HepG2 (cell line): Measurements from ENCODE around the gene NRSN2. TPM values are rescaled to one million over a fixed set of nuclear protein-coding genes. Genes with fewer than 3 reads are reported as not detected.

Experiments
- AGO2 ChIP-seq: fragments of 200-400 bp; formaldehyde crosslinking; optimal IDR thresholded peaks from 2 replicates; pipeline ENCODE3; 2017; ENCODE audit warnings: mild to moderate bottlenecking, low read depth, low read length, moderate library complexity
- BCL3 ChIP-seq: sonication (generic); formaldehyde crosslinking; IDR thresholded peaks from 2 replicates; pipeline ENCODE4 v1.5.1; 2020; ENCODE audit warnings: mild to moderate bottlenecking, missing genetic modification reagents, moderate library complexity
- BCLAF1 ChIP-seq: fragments of 450-650 bp; IDR thresholded peaks from 2 replicates; pipeline ENCODE4 v1.6.1; 2017; ENCODE audit warnings: mild to moderate bottlenecking
- BRF2 ChIP-seq: sonication (generic); formaldehyde crosslinking; IDR thresholded peaks from 2 replicates; pipeline ENCODE4 v1.8.1; 2022; ENCODE audit warnings: mild to moderate bottlenecking, missing genetic modification reagents
- HMGXB4 ChIP-seq, 2 experiments: sonication (generic) in 1 of 2; formaldehyde crosslinking in 1 of 2; IDR thresholded peaks; 2 replicates each; pipeline versions ENCODE4 v1.4.0 to v1.6.1; 2018 to 2020; ENCODE audit warnings: missing genetic modification reagents in 2 of 2, borderline replicate concordance in 1 of 2, low read depth in 1 of 2, mild to moderate bottlenecking in 1 of 2, missing biosample characterization in 1 of 2
- JDP2 ChIP-seq: sonication (generic); formaldehyde crosslinking; IDR thresholded peaks from 2 replicates; pipeline ENCODE4 v1.8.1; 2022; ENCODE audit warnings: missing genetic modification reagents, borderline replicate concordance
- MEIS1 ChIP-seq: sonication (generic); formaldehyde crosslinking; IDR thresholded peaks from 2 replicates; pipeline ENCODE4 v1.9.0; 2021; ENCODE audit warnings: mild to moderate bottlenecking, missing genetic modification reagents, moderate library complexity, borderline replicate concordance
- NFATC3 ChIP-seq: sonication (generic); formaldehyde crosslinking; IDR thresholded peaks from 2 replicates; pipeline ENCODE4 v1.5.1; 2020; ENCODE audit warnings: mild to moderate bottlenecking, missing genetic modification reagents
- NRL ChIP-seq: sonication (generic); formaldehyde crosslinking; IDR thresholded peaks from 2 replicates; pipeline ENCODE4 v1.5.0; 2020; ENCODE audit warnings: missing genetic modification reagents, mild to moderate bottlenecking, moderate library complexity, borderline replicate concordance
- PTBP1 ChIP-seq: fragments of 200-400 bp; formaldehyde crosslinking; IDR thresholded peaks from 2 replicates; pipeline ENCODE4 v1.6.1; 2018; ENCODE audit warnings: low read length, low read depth; ENCODE audit not compliant: poor library complexity, severe bottlenecking
- RARG ChIP-seq: sonication (generic); formaldehyde crosslinking; IDR thresholded peaks from 2 replicates; pipeline ENCODE4 v1.4.0; 2020; ENCODE audit warnings: low read depth, mild to moderate bottlenecking, missing genetic modification reagents
- SATB2 ChIP-seq: sonication (generic); formaldehyde crosslinking; IDR thresholded peaks from 2 replicates; pipeline ENCODE4 v1.5.0; 2020; ENCODE audit warnings: missing genetic modification reagents
- SIX4 ChIP-seq: sonication (generic); formaldehyde crosslinking; IDR thresholded peaks from 2 replicates; pipeline ENCODE4 v1.4.0; 2020; ENCODE audit warnings: missing genetic modification reagents
- TERF1 ChIP-seq: sonication (generic); formaldehyde crosslinking; IDR thresholded peaks from 2 replicates; pipeline ENCODE4 v1.8.0; 2022; ENCODE audit warnings: mild to moderate bottlenecking, missing genetic modification reagents, moderate library complexity
- ZBTB26 ChIP-seq: IDR thresholded peaks from 2 replicates; pipeline ENCODE4 v1.6.1; 2016; ENCODE audit warnings: missing compliant biosample characterization, missing genetic modification reagents, borderline replicate concordance
- ZNF234 ChIP-seq: sonication (generic); formaldehyde crosslinking; conservative IDR thresholded peaks from 2 replicates; pipeline ENCODE4 v1.5.1; 2020; ENCODE audit warnings: mild to moderate bottlenecking, missing genetic modification reagents
- ZNF34 ChIP-seq: sonication (generic); formaldehyde crosslinking; IDR thresholded peaks from 2 replicates; pipeline ENCODE4 v1.4.0; 2020; ENCODE audit warnings: mild to moderate bottlenecking, missing genetic modification reagents, borderline replicate concordance
- ZNF615 ChIP-seq: sonication (generic); formaldehyde crosslinking; IDR thresholded peaks from 2 replicates; pipeline ENCODE4 v1.5.0; 2020; ENCODE audit warnings: mild to moderate bottlenecking, missing genetic modification reagents, borderline replicate concordance
- ZNF773 ChIP-seq: sonication (generic); formaldehyde crosslinking; IDR thresholded peaks from 2 replicates; pipeline ENCODE4 v1.4.0; 2020; ENCODE audit warnings: missing genetic modification reagents, borderline replicate concordance
- polyA plus RNA-seq, 8 experiments: library from polyadenylated mRNA; depleted of rRNA in 3 of 8; stranded (reverse) in 7 of 8; unstranded in 1 of 8; fragments of >200 nt; fragmentation: Illumina TruSeq in 4 of 8; extraction: Trizol in 4 of 8; gene quantifications; 2 replicates each; pipeline versions ENCODE4 v1.2.1 to v1.2.3, GENCODE V29; 2011 to 2016; ENCODE audit warnings: low read depth in 4 of 8, missing spikeins in 1 of 8, mixed read lengths in 1 of 8; ENCODE audit not compliant: insufficient read depth in 1 of 8
- total RNA-seq, 5 experiments: library from RNA; depleted of rRNA; stranded (reverse); fragments of >200 nt; fragmentation: Illumina TruSeq; extraction: Trizol; gene quantifications; 2 replicates each; pipeline ENCODE4 v1.2.3, GENCODE V29; 2016; ENCODE audit warnings: low read depth in 1 of 5

NRSN2 gene
- total and polyA plus RNA-seq, 2 of the 13 experiments (the other 11 are each of a cell fraction or from before 2014, with no cell fraction given) = 32.3 to 49.4 TPM

- no peak for TF ChIP-seq BCL3 (CRISPR knock-in tag)
- TF ChIP-seq SATB2 (CRISPR knock-in tag) = no peak
- TF ChIP-seq HMGXB4 (CRISPR knock-in tag; IDR thresholded peaks at IDR 0.05; ENCODE audit: borderline replicate concordance in 1 of 2, low read depth in 1 of 2) = peak; percentile 22 to 48; a peak in 3 of 4 replicates
- peak; percentile 21; the same call in 1 of the 2 replicates for TF ChIP-seq MEIS1 (CRISPR knock-in tag)
- TF ChIP-seq PTBP1 = no peak
- no peak for TF ChIP-seq SIX4 (CRISPR knock-in tag)
- TF ChIP-seq NRL (CRISPR knock-in tag) = no peak
- TF ChIP-seq NFATC3 (CRISPR knock-in tag) = 0 out of 2 replicates have a peak, but pooled peaks have one; percentile 4
- 0 out of 2 replicates have a peak, but pooled peaks have one; percentile 31 for TF ChIP-seq JDP2 (CRISPR knock-in tag)
- no peak for TF ChIP-seq BRF2
- TF ChIP-seq ZNF773 = no peak
- peak; percentile 11 for TF ChIP-seq AGO2
- TF ChIP-seq ZBTB26 (CRISPR knock-in tag) = peak; percentile 69
- no peak; the same call in 1 of the 2 replicates for TF ChIP-seq ZNF234 (CRISPR knock-in tag)
- TF ChIP-seq RARG (CRISPR knock-in tag) = no peak
- 0 out of 2 replicates have a peak, but pooled peaks have one; percentile 71 for TF ChIP-seq TERF1 (CRISPR knock-in tag)
- TF ChIP-seq ZNF34 (CRISPR knock-in tag) = no peak
- TF ChIP-seq BCLAF1 = no peak
- TF ChIP-seq ZNF615 = no peak
Observed at GRCh38 chr20:326645-327185, 20.2 kb upstream of the NRSN2 start (continued).
